ENCODE measurements around the gene ART4.
A peak's percentile ranks its signal among the peaks of the same experiment; 100 is the strongest.

ART4 gene

GRCh38 chr12:14843425-14843887 is at the start of gene ART4:
Gene ART4, minus strand, starts transcription at chr12:14843526. Its CDS starts 413 bp downstream, at chr12:14843113.
- no peak for DNase-seq

GRCh38 chr12:14892726-14893505 is 49.6 kb upstream of the ART4 start:
- peak in 1 of 2 experiments; percentile 17 for DNase-seq

GRCh38 chr12:14890701-14891100 is 47.4 kb upstream of the ART4 start:
- no peak for DNase-seq

- no peak for DNase-seq
Measured at GRCh38 chr12:14886271-14886670, 42.9 kb upstream of the ART4 start.

GRCh38 chr12:14885718-14886221 is 42.4 kb upstream of the ART4 start, which contains the start of gene MGP:
Gene MGP, minus strand, starts transcription at chr12:14885854. Its CDS starts 63 bp downstream, at chr12:14885791.
- no peak for DNase-seq

DNA sequence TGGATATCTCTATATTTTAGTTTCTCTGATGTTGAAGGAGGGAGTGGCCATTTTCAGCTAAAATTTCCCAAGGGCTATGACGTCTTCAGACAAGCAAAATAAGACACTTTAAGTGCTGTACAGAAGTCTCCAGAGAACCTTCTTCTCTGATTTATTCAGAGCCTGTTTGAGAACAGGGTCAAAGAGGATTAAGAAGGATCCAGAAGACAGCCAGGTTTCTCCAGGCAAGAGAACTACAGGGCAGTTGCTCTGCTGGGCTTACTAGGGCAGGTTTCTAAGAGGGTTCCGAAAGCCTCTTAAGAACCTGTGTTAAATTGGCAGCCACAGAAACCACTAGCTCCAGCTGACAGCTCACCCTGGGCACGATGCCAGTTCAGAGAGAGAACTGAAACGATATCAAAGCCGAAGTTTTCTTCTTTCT is 41.1 kb upstream of the ART4 start:
- peak; percentile 76 to 90 for DNase-seq

DNA sequence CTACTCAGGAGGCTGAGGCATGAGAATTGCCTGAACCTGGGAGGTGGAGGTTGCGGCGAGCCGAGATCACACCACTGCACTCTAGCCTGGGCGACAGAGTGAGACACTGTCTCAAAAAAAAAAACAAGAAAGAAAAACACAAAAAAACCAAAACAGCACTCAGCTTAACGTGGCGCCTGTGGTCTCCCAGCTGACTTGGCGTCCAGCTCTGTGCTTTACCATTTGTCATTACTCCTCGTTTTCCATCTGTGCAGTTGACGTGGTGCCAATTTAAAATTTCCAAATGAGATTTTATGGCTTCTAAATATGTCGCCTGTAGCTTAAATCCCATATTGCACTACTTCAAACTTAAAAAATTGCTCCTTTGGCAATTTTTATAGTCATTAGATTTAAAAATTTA is 40.4 kb upstream of the ART4 start:
- peak; percentile 29 to 72 for DNase-seq

DNA sequence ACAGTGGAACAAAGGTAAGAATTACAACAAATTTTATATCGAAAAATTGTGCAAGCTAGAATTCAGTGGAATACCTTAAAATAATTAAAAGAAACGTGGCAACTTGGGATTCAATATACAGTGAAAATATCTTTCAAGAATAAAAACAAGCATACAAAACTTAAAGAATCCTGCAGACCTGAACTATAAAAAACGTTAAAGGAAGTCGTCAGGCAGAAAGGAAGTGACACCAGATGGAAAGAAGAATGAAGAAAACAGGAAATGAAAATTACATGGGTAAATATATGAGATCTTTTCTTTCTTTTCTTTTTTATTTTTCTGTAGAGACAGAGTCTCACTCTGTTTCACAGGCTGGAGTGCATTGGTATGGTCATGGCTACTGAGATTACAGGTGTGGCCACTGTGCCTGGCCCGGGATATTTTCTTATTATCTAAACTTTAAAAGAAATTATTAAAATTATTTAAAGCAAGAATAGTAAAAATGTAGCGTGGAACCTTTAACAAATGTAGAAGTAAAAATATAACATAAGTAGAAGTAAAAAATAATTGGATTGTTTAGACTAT is 37.6 kb upstream of the ART4 start:
- no peak for DNase-seq

- no peak for DNase-seq
Measured at GRCh38 chr12:14879222-14879933, 36.1 kb upstream of the ART4 start.

DNA sequence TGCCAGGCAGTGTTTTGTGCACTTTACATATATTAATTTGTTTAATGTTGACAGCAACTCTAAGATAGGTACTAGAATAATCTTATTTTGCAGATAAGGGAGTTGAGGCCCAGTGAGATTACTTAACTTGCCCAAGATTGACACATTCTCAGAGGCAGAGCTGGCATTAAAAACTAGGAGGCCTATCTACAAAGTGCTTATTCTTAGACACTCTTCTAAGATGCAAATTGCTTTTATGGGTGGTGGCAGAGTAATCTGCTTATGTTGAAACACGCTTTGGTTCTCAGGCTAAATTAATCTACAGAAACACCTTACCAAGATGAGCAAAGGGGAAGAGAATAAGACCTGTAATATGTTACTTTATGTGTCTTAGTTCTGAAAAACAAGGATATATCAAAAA is 35.2 kb upstream of the ART4 start:
- no peak for DNase-seq

GRCh38 chr12:14876833-14877232 is 33.5 kb upstream of the ART4 start:
- no peak for DNase-seq

DNA sequence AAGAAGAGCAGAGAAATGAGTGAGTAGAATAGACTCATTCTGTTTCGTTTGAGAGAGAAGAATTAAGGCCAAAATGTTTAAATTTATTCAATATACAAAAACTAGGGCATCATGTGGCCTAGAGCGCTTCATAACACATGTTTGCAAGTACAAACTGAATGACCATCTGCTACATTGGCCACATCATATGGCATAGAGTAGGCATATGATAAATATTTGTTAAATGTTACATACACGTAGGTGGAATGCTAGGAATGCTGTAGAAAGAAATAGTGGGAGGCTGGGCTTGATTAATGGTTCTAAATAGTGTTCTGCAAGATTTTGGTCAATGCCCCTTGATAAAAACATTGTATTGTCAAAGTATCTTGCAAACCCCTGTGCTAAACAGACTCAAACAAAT is 31.6 kb upstream of the ART4 start:
- peak in 1 of 2 experiments; percentile 24 for DNase-seq

DNA sequence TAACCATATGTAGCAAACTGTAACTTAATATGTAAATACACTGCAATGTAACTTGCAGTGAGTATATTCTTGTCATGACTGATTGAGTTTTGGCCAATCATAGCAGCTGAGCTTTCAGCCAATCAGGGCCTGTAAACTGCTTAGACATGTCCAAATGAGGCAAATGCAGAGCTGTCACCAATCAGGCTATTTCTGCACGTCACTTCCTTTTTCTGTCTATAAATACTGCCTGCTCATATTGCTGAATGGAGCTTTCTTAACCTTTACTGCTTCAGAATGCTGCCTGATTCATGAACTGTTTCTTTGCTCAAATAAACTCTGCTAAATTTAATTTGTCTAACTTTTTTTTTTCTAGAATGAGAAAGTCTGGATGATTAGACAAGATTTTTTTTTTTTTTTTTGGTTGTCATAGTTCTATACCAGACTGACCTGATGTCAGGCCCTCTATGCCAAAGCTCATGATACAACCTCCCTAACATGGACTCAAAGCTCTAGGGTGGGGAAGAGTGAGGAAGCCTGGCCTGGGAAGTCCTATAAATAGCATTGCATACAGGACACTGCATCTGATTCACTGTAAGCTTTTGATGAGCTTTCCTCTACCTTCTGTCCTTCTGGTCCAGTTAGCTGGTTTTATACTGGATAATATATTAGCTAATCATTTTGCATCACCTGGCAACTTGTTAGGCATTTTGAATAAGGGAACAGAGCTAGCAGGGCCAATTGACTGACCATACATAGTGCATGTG is 30.3 kb upstream of the ART4 start:
- peak; percentile 5 to 77 for DNase-seq

- DNase-seq, result no peak
Measured at GRCh38 chr12:14871886-14872285, 28.6 kb upstream of the ART4 start.

- no peak for DNase-seq
Measured at GRCh38 chr12:14871247-14871646, 27.9 kb upstream of the ART4 start.

DNA sequence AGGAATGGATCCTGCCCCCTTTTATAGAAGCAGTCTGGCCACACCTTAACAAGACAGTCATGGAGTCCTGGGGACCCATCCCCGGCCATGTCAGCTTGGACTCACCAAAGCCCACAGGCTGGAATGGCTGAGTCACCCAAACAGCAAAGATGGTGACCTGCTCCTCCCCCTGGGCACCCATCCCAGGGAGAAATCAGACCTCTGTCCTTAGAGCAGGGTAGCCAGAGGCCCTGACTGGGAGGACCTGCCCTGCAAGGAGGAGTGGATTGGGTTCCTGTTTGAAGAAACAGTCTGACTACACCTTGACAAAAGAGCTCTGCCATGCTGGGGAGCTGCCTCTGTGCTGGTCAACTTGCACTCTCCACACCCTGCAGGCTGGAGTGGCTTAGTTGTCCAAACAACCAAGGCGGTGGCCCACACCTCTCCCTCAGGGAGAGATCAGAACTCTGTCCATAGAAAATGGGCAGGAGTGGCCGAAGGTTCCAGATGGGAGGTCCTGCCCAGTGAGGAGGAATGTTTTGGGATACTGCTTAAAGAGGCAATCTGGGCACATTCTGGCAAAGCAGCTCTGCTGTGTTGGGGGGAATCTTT is 25.7 kb upstream of the ART4 start:
- DNase-seq, result no peak

- DNase-seq, result no peak
Measured at GRCh38 chr12:14860490-14860889, 17.2 kb upstream of the ART4 start.

DNA sequence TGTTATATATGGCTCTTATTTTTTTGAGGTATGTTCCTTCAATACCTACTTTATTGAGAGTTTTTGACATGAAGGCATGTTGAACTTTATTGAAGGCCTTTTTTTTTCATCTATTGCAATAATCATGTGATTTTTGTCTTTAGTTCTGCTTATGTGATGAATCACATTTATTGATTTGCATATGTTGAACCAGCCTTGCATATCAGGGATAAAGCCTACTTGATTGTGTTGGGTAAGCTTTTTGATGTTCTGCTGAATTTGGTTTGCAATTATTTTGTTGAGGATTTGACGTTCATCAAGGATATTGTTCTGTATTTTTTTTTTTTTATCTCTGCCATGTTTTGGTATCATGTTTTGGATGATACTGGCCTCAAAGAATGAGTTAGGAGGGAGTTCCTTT is 15.2 kb upstream of the ART4 start:
- DNase-seq, result no peak

GRCh38 chr12:14854586-14855183 is 11.4 kb upstream of the ART4 start:
- no peak for DNase-seq

GRCh38 chr12:14853961-14854360 is 10.6 kb upstream of the ART4 start:
- no peak for DNase-seq

GRCh38 chr12:14852880-14853279 is 9.6 kb upstream of the ART4 start:
- no peak for DNase-seq

Measured in NCI-H524 (cell line).